HepG2 (cell line): Measurements from ENCODE around the gene ANKS1A.

ENCODE experiments used
- ATF1 ChIP-seq: IDR thresholded peaks from 2 replicates; pipeline ENCODE4 v1.6.1; 2016; ENCODE audit warnings: mild to moderate bottlenecking, control low read depth
- PAWR ChIP-seq: sonication (generic); formaldehyde crosslinking; IDR thresholded peaks from 2 replicates; pipeline ENCODE4 v1.4.0; 2020; ENCODE audit warnings: missing genetic modification reagents, mild to moderate bottlenecking, borderline replicate concordance
- ZBTB33 ChIP-seq: sonication (generic); formaldehyde crosslinking; IDR thresholded peaks from 2 replicates; pipeline ENCODE4 v1.4.0; 2020; ENCODE audit warnings: missing genetic modification reagents

- TF ChIP-seq ZBTB33 (CRISPR knock-in tag) (no peak), PAWR (CRISPR knock-in tag) (no peak), ATF1 (CRISPR knock-in tag) (no peak)
Measured at GRCh38 chr6:35073211-35073610, 184.2 kb downstream of the ANKS1A start.
